Activated naive CD4-positive, alpha-beta T cell treated with Interleukin-2 at 50 U/mL for 16 hours (primary cell): ENCODE measurements around the gene HLA-F.
A peak's percentile ranks its signal among the peaks of the same experiment; 100 is the strongest.

Source experiments
- DNase-seq: peaks from one replicate; pipeline ENCODE4 v3.0.0-alpha.2; 2020

Gene HLA-F

DNA sequence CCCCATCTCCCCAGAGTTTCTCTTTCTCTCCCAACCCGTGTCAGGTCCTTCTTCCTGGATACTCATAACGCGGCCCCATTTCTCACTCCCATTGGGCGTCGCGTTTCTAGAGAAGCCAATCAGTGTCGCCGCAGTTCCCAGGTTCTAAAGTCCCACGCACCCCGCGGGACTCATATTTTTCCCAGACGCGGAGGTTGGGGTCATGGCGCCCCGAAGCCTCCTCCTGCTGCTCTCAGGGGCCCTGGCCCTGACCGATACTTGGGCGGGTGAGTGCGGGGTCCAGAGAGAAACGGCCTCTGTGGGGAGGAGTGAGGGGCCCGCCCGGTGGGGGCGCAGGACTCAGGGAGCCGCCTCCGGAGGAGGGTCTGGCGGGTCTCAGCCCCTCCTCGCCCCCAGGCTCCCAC, at the start of gene HLA-F:
Gene HLA-F (plus strand): TSS at position 173 of the 404 bp plus-strand sequence. CDS start 30 bp downstream, at position 203.
- DNase-seq: peak; percentile 83

DNA sequence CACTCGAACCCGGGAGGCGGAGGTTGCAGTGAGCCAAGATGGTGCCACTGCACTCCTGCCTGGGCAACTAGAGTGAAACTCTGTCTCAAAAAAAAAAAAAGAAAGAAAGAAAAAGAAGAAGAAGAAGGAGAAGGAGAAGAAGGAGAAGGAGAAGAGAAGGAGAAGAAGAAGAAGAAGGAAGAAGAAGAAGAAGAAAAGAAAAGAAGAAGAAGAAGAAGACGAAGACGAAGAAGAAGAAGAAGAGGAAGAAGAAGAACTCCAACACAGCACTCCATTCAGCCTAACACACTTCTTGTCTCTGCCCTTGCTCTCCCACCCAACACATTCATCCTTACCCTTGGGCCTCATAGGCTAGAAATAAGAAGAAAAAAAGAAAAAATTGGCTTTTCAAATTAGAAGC, 49.2 kb upstream of the HLA-F start:
- DNase-seq: no peak

DNA sequence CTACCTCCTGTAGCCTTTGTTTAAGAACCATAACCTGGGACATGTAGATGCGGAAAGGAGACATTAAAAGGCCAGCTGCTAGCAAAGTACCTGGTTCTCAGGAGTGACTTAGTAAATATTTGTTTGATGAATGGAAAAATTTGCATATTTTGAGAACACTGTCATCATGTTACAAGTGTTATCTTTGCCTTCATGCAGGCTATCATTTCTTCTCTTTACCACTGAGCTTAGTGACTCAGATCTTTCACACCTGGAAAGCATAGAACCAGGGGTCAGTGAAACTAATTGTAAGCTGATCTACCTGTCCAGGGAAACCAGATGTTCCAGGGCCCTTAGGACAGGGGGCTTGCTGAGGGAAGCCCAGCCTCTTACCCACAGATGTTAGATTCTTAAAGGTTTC, 47.7 kb upstream of the HLA-F start:
- no peak for DNase-seq

DNA sequence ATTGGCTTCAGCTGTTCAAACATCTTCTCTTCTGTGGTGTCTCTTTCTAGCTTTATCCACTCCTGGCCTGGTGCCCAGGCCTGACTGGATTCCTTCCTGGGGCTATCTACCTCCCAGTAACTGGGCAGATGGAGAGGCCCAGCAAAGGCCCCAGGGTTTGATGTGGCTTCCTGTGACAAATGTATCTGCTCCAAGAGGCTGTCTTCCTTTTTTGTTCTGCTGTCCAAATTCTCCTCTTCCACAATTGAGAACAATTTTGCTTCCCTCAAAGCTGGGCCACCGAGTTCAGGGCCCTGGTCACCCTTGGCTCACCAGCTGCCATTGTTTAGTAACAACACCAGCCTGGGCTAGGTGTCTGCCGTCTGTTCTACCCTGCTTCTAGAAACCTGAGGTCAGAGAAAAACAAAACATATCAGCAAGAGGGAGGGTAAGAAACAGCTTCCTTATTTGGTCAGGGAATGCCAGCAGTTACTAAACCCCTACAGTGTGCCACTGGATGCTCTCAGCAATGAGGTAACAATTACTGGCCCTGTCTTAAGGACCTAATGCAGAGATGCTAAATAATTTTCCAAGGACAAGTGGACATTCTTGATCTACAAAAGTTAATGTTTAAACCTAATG, 46.1 kb upstream of the HLA-F start:
- DNase-seq: no peak

DNA sequence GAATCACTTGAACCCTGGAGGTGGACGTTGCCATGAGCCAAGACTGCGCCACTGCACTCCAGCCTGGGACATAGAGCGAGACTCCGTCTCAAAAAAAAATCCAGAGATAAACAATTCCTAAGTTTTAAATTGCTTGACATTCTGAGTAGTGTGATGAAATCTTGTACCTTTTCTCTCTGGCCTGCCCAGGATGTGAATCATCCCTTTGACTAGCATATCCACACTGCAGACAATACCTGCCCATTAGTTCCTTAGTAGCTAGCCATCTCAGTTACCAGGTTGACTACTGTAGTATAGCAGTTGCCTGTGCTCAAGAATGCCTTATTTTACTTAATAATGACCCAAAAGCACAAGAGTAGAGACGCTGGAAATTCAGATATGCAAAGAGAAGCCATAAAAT, 45.1 kb upstream of the HLA-F start:
- DNase-seq: no peak

DNA sequence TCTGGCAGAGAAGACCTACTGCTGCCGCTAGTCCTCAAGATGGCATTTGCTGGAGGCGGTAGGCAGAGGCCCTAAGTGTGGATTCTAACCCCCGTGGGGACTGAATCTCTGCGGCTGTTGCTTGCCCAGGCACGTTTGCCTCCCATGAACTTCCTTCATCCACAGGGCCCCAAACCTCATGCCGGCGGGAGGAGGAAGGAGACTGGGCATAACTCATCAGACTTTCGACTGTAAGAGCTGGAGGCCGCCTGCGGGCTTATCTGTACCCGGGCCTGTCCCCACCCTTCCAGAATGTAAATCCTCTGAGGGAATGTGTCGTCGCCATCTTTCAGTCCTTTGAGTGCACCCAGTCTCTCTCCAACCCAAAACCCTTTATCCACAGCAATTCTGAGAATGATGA, 43.3 kb upstream of the HLA-F start:
- DNase-seq: no peak

DNA sequence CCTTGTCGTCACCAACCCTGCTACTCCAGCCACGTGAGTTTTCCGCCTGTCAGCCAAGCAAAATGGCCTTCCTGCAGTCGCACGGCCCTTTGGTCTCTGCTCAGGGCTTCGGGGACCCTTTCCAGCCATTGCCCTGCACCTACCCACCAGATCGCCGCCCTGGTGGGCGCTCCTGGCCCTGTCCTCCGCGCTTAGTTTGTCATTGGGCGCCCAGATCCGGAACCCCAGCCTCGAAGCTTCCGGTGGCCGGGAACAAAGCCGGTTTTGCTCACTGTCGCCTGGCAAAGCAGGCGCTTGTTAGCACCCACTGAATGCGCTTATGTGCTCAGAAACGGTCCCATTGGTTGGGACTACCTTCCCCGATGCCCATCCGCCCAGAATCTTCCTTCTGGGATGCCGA, 42.8 kb upstream of the HLA-F start:
- DNase-seq: no peak

DNA sequence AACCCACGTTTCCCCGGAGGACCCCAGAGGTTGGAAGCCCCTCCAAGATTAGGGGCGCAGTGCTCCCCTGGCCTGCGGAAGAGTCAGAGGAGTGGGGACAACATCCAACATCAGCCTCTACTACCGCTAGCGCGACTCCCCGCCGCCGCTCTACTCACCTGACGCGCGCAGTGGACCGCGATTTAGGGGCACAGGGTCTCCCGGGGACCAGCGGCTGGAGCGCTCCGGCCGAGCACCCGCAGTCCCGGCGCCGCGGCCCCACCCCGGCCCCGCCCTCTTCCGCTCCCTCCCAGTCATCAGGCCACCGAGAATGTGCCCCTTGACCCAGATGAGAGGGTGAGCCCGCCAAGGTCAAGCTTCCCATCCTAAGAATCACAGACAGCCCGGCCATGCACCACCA, 42.3 kb upstream of the HLA-F start, which contains the start of gene ZFP57:
Gene ZFP57 (minus strand): TSS at position 249 of the 400 bp plus-strand sequence. CDS start 4,149 bp downstream, outside the sequence.
- DNase-seq: no peak

DNA sequence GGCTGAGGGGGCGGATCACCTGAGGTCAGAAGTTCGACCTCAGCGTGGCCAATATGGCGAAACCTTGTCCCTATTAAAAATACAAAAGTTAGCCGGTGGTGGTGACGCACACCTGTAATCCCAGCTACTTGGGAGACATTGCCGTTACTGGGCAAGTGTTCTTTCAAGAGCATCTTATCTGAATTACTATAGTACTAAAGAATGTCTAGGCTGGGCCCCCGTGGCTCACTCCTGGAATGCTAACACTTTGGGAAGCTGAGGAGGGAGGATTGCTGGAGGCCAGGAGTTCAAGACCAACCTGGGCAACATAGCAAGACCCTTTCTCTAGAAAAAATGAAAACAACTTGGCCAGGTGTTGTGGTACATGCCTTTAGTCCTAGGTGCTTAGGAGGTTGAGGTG, 41.4 kb upstream of the HLA-F start:
- no peak for DNase-seq

DNA sequence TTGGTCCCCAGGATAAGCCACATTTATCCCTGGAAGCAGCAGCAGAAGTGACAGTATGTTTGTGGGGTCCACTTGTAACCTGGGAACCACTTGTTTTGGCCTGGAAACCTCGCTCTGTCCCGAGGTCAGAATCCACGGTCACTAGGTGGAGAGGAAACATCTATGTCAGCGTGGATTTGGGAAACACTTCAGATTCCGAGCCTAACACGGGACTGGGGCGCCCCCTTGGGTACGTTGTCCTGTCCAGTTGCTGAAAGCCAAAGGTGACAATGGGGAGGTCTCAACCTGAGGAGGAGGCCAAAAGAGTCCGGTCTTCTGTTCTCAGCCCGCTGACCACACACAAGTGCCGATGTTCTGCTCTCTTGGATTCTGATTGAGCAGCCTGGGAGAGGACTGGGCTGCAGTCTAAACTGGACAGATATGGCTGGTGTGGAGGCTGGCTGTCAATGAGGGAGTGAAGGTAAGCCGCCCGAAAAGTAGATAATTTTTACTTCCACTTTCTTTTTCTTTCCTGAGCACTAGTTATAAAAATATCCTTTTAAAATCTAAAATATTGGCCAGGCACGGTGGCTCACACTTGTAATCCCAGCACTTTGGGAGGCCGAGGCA, 37.4 kb upstream of the HLA-F start:
- no peak for DNase-seq

DNA sequence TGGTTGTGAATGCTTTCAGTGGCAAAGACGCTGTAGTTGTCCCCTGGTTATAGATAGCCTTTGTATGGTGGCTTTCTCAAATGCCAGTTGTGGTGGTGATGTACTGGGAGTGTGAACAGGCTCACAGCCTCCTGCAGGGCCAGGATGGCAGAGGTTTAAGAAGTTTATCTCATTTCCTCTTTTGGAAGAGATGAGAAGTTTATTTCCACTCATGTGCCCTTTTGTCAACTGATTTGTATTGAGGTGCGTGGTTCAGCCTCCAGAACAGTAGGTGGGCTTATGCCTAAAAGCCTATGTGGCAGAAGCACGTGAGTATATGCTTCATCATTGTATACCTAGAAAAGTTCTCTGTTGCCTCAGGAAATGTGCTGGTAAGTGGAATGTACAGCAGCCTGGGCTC, 28.6 kb upstream of the HLA-F start:
- DNase-seq: no peak

DNA sequence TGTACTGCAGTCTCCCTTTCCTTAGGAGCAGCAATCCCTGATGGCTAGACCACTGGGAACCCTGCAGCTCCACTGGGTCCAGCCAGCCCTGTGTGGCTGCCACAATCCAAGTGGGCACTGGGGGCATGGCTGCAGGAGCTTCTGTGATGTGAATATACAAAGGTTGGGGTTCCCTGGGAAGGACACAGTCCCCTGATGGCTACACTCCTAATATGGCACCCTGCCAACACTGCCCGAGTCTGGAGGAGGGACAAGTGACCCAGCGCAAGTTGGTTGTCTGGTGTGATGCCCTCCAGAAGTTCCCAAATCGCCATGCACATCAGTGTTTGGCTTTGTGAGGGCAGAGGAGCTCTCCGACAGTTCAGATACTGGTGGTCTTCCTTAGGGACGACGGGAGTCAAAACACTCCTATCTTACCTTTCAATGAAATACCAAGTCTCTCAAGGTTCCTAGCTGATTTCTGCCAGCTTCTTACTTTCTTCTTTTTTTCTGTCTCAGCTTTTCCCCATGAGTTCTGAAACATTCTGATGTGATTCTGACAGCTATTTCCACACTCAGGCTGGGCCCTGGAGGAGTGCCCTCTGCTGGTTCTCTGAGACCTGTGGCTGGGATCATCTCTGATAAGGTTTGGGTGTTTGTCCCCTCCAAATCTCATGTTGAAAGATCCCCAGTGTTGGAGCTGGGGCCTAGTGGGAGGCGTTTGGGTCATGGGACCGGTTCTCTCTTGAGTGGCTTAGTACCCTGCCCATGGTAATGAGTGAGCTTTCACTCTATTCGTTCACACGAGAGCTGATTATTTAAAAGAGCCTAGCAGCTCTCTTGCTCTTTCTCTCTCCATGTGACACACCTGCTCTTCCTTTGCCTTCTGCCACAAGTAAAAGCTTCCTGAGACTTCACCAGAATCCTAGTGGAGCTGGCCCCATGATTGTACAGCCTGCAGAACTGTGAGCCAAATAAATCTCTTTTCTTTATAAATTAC, 26.8 kb upstream of the HLA-F start:
- no peak for DNase-seq

DNA sequence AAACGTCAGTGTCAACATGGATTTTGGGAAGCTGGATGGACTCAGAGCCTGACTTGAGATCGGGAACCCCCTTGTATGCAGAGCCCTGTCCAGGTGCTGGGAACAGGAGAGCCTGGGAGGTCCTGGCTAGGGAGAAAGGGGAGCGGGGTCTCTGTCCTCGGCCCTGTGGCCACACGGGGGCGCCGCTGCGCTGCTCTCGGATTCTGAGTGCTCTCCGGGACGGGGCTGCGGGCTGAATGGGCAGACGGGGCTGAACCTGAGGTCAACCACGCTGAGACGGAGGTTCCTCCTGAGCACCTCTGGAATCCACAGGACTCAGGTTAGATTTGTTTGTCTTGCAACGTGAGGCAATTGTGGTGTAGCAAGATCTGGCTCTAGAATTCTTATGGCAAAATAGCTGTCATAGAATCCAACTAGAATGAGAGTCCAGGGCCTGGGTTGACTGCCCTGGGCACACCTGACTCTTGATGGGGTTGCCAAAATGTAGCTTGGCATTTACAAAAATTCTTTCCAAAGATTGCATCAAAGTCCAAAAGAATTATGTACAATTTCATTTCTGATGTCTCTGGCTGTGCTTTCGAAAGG, 20.6 kb upstream of the HLA-F start:
- peak; percentile 82 for DNase-seq

DNA sequence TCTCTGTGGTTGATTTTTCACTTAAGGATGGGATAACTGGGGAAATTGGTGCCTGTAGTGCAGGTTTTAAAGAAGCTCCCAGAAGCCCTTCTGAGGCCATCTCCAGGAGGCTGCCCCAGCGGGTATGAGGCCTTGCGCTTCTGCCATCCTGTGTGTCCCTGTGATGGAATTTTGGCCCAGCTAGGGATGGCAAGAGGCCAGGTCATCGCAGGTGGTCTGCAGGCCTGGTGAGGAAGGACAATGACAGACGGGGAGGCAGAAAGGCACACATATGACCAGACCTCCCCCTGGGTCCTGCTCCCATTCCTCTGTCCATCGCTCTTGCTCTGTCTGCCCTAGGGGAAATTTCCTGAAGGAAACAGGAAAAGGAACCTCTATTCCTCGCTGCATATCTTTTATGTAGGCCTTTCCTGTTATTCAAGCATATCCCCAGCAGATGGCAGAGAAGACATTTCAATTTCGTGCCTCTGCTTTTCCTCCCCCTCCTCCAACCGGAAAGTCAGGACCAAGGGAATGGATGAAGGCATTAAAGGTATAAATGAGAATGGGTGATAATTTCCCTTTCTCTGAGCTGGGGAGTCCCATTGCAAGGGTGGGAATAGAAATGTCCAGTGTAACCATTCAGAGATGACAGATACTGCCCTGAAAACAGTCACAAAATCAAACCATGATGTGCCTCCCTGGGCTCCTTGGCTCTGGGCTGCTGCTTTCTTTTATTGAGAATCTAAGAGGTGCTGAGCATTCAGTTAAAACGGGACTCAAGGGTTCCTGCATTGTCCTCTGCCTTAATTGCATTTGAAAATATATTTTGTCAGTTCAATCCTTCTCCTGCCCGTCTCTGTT, 17.6 kb upstream of the HLA-F start:
- DNase-seq: no peak

DNA sequence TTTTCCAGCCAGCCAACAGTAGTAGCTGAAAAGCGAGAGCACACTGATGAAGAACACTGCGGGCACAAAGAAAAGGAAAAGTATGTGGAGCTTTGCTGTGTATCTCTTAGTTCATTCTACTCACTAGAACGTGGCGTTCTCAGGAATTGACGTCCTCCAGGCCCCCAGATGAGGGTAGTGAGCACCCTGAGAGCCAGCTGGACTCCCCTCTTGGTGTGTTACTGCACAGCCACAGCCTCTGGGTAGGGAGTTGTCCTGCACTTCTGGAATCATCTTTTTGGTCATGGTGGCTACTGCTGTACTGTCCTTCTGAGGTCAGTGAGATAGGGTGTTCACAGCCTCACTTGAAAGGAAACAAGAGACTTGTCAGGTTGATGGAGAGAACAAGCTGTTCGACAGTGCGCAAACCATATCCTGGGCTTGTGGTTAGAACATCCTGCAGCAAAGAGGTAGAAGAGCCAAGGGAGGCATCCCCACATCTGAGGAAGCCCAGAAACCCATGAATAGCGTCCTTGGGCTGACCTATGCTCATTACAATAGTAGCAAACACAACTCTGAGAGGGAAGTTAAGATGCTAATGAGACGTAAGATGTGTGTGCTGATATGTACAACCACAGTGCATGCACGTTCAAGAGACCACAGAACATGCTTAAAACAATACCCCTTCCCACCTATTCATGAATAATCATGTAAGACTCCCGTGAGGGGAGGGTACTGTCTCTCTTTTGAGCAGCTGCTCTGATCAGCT, 14.6 kb upstream of the HLA-F start:
- DNase-seq: peak; percentile 51

DNA sequence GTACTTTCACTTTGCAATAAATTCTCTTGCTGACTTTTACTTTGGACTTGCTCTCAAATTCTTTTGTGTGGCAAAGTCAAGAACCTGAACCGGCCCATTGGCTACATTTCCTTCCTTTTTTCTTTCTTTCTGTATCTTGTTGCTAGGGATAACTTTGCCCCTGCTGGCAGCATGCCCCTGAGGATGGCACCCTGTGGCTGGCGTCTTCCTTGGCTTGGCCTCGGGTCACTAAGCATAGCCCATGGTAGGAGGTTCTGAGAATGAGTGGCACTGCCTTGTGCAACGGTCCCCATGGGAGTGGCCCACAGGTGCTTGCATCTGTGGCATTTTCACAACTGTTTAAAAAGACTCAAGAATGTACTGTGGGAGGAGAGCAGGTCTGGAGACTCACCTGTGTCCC, 14.0 kb upstream of the HLA-F start:
- DNase-seq: no peak

DNA sequence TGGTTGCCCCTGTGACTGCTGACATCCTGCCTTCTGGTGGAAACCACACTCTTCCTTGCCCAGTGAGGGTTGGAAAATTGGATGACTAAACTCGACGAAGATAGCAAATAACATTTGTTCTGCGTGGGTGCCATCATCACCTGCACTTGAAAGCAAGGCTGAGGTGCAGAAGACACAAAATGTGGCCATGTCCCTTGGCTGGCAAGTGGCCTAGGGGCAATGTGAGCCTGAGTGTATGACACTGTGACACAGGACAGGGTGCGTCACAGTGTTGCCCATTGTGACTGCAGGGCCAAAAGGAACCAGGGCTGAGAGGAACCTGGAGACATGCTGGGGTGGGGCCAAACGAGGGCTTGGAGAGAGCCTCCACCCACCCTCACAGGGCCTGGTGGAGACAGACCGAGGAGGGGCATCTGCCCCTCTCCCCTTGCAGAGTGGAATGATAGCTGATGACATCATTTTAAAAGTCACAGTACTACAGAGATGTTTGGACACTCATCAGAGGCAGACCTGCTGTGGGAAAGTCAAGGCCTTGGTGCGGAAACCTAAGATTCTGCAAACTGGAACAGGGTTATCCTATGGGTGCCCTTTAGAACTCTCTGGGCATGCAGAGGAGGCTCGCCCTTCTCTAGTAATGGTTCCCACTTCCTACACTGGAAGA, 12.8 kb upstream of the HLA-F start:
- DNase-seq: no peak

DNA sequence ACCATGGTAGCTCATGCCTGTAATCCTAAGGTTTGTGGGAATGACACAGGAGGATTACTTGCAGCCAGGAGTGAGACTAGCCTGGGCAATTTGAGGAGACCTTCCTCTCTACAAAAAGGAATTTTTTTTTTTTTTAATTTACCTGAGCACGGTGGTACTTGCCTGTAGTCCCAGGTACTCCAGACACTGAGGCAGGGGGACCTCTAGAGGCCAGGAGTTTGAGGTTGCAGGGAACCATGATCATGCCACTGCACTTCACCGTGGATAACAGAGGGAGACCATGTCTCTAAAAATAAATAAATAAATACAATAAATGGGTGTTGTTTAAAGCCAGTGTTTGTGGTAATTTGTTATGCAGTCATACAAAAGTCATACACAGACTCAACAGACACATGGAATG, 2.4 kb upstream of the HLA-F start:
- no peak for DNase-seq

DNA sequence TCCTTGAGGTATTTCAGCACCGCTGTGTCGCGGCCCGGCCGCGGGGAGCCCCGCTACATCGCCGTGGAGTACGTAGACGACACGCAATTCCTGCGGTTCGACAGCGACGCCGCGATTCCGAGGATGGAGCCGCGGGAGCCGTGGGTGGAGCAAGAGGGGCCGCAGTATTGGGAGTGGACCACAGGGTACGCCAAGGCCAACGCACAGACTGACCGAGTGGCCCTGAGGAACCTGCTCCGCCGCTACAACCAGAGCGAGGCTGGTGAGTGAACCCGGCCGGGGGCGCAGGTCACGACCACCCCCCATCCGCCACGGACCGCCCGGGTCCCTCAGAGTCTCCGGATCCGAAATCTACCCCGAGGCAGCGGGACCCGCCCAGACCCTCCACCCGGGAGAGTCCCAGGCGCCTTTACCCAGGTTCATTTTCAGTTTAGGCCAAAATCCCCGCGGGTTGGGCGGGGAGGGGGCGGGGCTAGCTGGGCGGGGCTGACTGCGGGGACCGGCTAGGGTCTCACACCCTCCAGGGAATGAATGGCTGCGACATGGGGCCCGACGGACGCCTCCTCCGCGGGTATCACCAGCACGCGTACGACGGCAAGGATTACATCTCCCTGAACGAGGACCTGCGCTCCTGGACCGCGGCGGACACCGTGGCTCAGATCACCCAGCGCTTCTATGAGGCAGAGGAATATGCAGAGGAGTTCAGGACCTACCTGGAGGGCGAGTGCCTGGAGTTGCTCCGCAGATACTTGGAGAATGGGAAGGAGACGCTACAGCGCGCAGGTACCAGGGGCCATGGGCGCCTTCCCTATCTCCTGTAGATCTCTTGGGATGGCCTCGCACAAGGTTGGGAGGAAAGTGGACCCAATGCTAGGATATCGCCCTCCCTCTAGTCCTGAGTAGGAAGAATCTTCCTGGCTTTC, 693 bp downstream of the HLA-F start:
- DNase-seq: peak; percentile 84
